ENCODE data around the gene G6PD.

- TF ChIP-seq CTCF (IDR thresholded peaks at IDR 0.05; ENCODE audit: low read depth, low read length) (no peak), POLR2A (IDR thresholded peaks at IDR 0.05; ENCODE audit: extremely low read depth, insufficient read length) (peak; percentile 55), MAX (IDR thresholded peaks at IDR 0.05; ENCODE audit: low read depth, low read length) (no peak), MYC (IDR thresholded peaks at IDR 0.05; ENCODE audit: low read depth, low read length) (0 out of 2 replicates have a peak, but pooled peaks have one; percentile 14)
Measured at GRCh38 chrX:154547245-154548027, 790 bp upstream of the G6PD start, which contains the start of gene IKBKG.
